CD4-positive, alpha-beta T cell treated with Interleukin-12 subunit alpha and Interleukin-12 subunit beta, for 1 hour (primary cell): ENCODE measurements around the gene CDK5R1.

Experiments used
- DNase-seq: peaks from one replicate; pipeline ENCODE4 v3.0.0-alpha.2; 2020

CDK5R1 gene

GRCh38 chr17:32475258-32475657, 11.5 kb upstream of the CDK5R1 start:
- no peak for DNase-seq

DNA sequence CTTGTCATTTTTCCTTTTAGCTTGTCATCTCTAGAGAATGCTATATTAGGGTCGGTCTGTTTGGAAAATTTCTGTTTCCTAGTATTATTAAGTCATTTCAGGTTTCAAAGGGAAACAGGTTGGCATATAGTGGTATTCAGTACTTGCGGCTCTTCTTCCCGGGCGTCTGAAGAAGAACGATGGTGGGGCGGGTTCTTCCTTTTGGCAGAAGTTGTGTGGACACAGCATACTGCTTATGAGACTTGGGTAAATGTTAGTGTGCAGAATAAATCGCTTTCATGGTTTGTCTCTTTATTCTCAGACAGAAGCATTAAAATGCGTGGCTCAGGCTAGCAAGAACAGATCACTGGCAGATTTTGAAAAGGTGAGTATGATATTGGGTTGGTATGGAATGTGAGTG, 9.6 kb upstream of the CDK5R1 start:
- no peak for DNase-seq

DNA sequence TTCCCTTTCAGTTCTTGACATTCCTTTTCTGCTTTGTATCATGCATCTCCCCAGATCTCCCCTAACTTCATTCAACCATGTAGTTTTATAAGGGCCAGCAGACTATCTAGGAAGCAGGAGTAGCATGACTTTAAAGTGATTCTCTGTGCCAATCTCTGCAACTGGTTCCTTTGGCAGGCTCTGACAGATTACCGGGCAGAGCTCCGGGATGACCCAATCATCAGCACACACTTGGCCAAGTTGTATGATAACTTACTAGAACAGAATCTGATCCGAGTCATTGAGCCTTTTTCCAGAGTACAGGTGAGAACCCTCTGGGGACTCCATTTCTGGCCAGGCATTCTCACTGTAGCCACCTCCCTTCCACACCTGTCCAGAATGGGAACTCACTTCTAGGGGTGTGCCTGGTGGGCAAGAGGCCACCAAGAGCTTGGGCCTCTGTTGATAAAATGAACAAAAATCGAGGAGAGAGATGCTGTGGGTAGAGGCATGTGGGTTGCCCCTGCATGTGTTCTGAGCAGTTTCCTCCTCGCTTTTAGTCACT, 7.6 kb upstream of the CDK5R1 start:
- no peak for DNase-seq

GRCh38 chr17:32481193-32481592, 5.6 kb upstream of the CDK5R1 start:
- DNase-seq, result no peak

GRCh38 chr17:32482568-32483320, 4.0 kb upstream of the CDK5R1 start:
- no peak for DNase-seq

GRCh38 chr17:32483451-32484019, 3.3 kb upstream of the CDK5R1 start:
- DNase-seq, result peak; percentile 65

GRCh38 chr17:32484041-32484461, 2.7 kb upstream of the CDK5R1 start:
- no peak for DNase-seq

GRCh38 chr17:32484628-32485027, 2.2 kb upstream of the CDK5R1 start:
- DNase-seq, result no peak

- no peak for DNase-seq
Measured at GRCh38 chr17:32485261-32486110, 1.3 kb upstream of the CDK5R1 start.

- peak; percentile 74 for DNase-seq
Measured at GRCh38 chr17:32486111-32486700, 587 bp upstream of the CDK5R1 start.

GRCh38 chr17:32487473-32488176, 832 bp downstream of the CDK5R1 start:
- peak; percentile 15 for DNase-seq

GRCh38 chr17:32488177-32488542, 1.4 kb downstream of the CDK5R1 start:
- DNase-seq, result no peak

- DNase-seq, result no peak
Measured at GRCh38 chr17:32488604-32489180, 1.9 kb downstream of the CDK5R1 start.

DNA sequence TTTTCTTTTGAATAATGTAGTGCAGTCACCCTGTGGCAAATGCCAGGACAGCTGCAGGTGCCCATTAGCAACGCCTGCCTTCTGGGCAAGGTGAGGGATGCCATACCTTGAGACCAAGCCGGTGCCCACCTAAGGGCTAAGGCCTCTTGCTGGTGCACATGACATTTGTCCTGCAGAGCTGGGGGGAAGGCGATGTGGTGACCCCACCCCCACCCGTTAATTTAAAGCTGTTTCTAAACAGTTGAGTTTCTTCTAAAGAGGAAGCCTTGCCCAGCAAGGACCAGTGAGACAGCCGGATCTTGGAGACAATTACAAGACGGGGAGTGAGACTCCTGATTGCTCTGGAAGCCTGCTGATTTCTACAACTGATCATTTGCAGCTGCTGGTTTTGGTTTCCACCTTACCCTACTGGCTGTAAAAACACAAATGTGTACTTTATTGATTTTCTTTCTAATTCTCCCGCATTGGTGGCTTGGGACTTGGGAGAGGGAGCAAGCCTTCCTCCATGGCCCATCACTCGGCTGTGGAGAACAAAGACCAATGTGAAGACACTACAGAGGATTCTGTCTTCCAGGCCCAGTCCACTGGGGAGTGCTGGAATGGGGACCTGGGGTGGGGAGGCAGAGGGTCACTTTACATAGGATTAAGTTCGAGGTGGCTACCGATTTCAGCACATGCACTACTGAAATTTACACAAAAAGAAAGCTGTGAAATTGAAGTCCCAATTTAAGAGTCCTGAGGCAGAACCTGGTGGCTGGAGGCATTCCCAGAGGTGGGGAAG, 2.7 kb downstream of the CDK5R1 start:
- DNase-seq, result no peak

DNA sequence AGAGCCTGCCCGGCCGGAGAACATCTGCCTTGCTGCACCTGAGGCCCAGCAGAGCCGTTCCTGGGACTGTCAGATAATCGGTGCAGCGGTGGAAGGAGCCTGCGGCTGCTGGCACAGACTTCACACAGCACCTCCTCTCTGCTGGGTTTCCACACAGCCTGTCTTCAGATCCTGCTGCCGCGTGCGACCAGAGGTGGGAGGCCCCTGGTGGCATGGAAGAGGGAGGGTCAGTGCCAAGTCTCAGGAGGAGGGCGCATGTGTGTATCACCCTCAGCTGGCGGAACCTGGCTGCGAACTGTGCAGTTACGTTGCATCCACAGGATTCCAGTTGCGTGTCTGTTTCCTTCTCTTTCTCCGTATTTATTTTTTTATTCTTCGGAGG, 3.3 kb downstream of the CDK5R1 start:
- DNase-seq, result no peak

- DNase-seq, result no peak
Measured at GRCh38 chr17:32491371-32492263, 4.8 kb downstream of the CDK5R1 start.

DNA sequence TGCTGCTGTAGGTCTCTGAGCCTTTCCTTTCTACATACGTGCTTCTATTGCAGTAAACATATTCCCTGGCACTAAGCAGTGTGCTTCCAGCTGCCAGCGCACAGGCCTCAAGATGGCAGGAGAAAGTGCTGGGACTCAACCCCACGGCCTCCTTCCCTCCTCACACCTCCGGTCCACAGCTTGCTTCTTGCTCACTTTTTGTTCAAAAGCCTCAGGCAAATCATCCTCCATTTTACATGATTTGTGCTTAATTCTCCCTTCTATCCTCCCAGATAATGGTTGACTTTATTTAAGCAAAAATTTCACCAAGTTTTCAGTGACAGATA, 5.4 kb downstream of the CDK5R1 start:
- DNase-seq, result no peak

- DNase-seq, result no peak
Measured at GRCh38 chr17:32492648-32493289, 6.0 kb downstream of the CDK5R1 start.

- DNase-seq, result no peak
Measured at GRCh38 chr17:32493571-32493970, 6.8 kb downstream of the CDK5R1 start.

- DNase-seq, result no peak
Measured at GRCh38 chr17:32493976-32494513, 7.3 kb downstream of the CDK5R1 start.
